H1 (cell line): ENCODE measurements around the gene COLEC12. TPM values are rescaled to one million over a fixed set of nuclear protein-coding genes. Genes with fewer than 3 reads are reported as not detected.

Source experiments
- CTCF ChIA-PET: fragments of 300-600 bp; sonication (Branson Sonifier 250); formaldehyde crosslinking; loops from one replicate; lab custom pipeline; 2021; ENCODE audit not compliant: partially characterized antibody; lab: Charles Lee
- POLR2A ChIA-PET: fragments of 300-600 bp; sonication (Branson Sonifier 250); formaldehyde crosslinking; loops from one replicate; lab custom pipeline; 2021; ENCODE audit warnings: inconsistent platforms; ENCODE audit not compliant: partially characterized antibody; lab: Charles Lee
- DNase-seq, 2 experiments: peaks; one replicate each; pipeline versions ENCODE4 v3.0.0 to v3.0.0-alpha.2; 2010 to 2022; ENCODE audit warnings: low spot score in 2 of 2, low read depth in 1 of 2, mixed read lengths in 1 of 2
- FAIRE-seq: peaks from 2 replicates; lab custom pipeline; 2011; peaks lifted over from hg19 to GRCh38; lab: Jason Lieb, UNC
- H2AFZ ChIP-seq: 2 replicates; pipeline ENCODE4 v1.8.1; 2012; ENCODE audit warnings: low read length, inconsistent platforms
- H2AK5ac ChIP-seq: 2 replicates; pipeline ENCODE4 v1.6.1; 2013; ENCODE audit warnings: low read depth, low read length
- H2BK120ac ChIP-seq: replicated peaks from 2 replicates; pipeline ENCODE3; 2013; ENCODE audit warnings: low read depth, low read length, inconsistent platforms
- H2BK12ac ChIP-seq: 2 replicates; pipeline ENCODE4 v1.6.1; 2013; ENCODE audit warnings: low read depth, low read length
- H2BK15ac ChIP-seq: 2 replicates; pipeline ENCODE4 v1.6.1; 2013; ENCODE audit warnings: low read length
- H2BK20ac ChIP-seq: 2 replicates; pipeline ENCODE4 v1.6.1; 2013; ENCODE audit warnings: low read length
- H2BK5ac ChIP-seq: 2 replicates; pipeline ENCODE4 v1.6.1; 2013; ENCODE audit warnings: low read depth, low read length
- H3K14ac ChIP-seq: 2 replicates; pipeline ENCODE4 v1.6.1; 2013; ENCODE audit warnings: inconsistent platforms; ENCODE audit not compliant: insufficient read length
- H3K18ac ChIP-seq: 2 replicates; pipeline ENCODE4 v1.6.1; 2013; ENCODE audit warnings: low read length; ENCODE audit errors: extremely low read depth
- H3K23ac ChIP-seq: 2 replicates; pipeline ENCODE4 v1.6.1; 2013; ENCODE audit warnings: inconsistent platforms; ENCODE audit not compliant: insufficient read length
- H3K23me2 ChIP-seq: 2 replicates; pipeline ENCODE4 v1.6.1; 2013; ENCODE audit warnings: low read depth, low read length
- H3K27ac ChIP-seq: 2 replicates; pipeline ENCODE4 v1.6.1; 2011; ENCODE audit warnings: low read depth, low read length, inconsistent platforms
- H3K27me3 ChIP-seq, 4 experiments: replicated peaks in 1 of 4; 1 replicate in 1 of 4; 2 replicates in 3 of 4; pipeline versions ENCODE4 v1.6.1 to v1.8.1; 2011 to 2013; ENCODE audit warnings: low read length in 3 of 4, mild to moderate bottlenecking in 3 of 4, inconsistent platforms in 2 of 4, mixed read lengths in 2 of 4, moderate library complexity in 1 of 4; ENCODE audit not compliant: control insufficient read depth in 3 of 4, insufficient read depth in 3 of 4; ENCODE audit errors: extremely low read depth in 1 of 4
- H3K36me3 ChIP-seq, 4 experiments: 2 replicates each; pipeline versions ENCODE4 v1.6.1 to v1.8.1; 2011 to 2013; ENCODE audit warnings: mild to moderate bottlenecking in 4 of 4, low read length in 3 of 4, moderate library complexity in 2 of 4, control low read depth in 1 of 4, inconsistent platforms in 1 of 4; ENCODE audit not compliant: insufficient read depth in 4 of 4, control insufficient read depth in 2 of 4
- H3K4ac ChIP-seq: replicated peaks from 2 replicates; pipeline ENCODE3; 2013; ENCODE audit warnings: low read length, low read depth, mixed read lengths, inconsistent platforms; ENCODE audit not compliant: insufficient read length
- H3K4me1 ChIP-seq, 4 experiments: replicated peaks in 1 of 4; 1 replicate in 1 of 4; 2 replicates in 3 of 4; pipeline versions ENCODE4 v1.6.1 to v1.8.1; 2011 to 2013; ENCODE audit warnings: low read length in 3 of 4, inconsistent platforms in 2 of 4, mixed read lengths in 1 of 4; ENCODE audit not compliant: insufficient read depth in 4 of 4, control insufficient read depth in 3 of 4
- H3K4me2 ChIP-seq, 2 experiments: 2 replicates each; pipeline versions ENCODE4 v1.6.1 to v1.8.1; 2011 to 2013; ENCODE audit warnings: low read depth in 2 of 2, low read length in 2 of 2, control low read depth in 1 of 2, inconsistent platforms in 1 of 2, mild to moderate bottlenecking in 1 of 2; ENCODE audit not compliant: insufficient read depth in 1 of 2
- H3K4me3 ChIP-seq, 4 experiments: fragments of 200-600, 300-600 bp in 1 of 4; sonication (generic), shearing (Covaris generic), sonication (Bioruptor Twin) in 1 of 4; 2 replicates each; pipeline versions ENCODE4 v1.5.1 to v1.8.1; 2011 to 2016; ENCODE audit warnings: low read length in 4 of 4, low read depth in 3 of 4, control low read depth in 2 of 4, inconsistent platforms in 2 of 4, mild to moderate bottlenecking in 2 of 4, mixed read lengths in 1 of 4, moderate library complexity in 1 of 4; ENCODE audit not compliant: insufficient read depth in 2 of 4; ENCODE audit errors: extremely low read depth in 1 of 4
- H3K56ac ChIP-seq: replicated peaks from 2 replicates; pipeline ENCODE3; 2013; ENCODE audit warnings: low read depth, mild to moderate bottlenecking, mixed read lengths, low read length, inconsistent platforms; ENCODE audit not compliant: insufficient read length
- H3K79me1 ChIP-seq: 2 replicates; pipeline ENCODE4 v1.6.1; 2013; ENCODE audit warnings: low read depth, low read length, control low read depth
- H3K79me2 ChIP-seq, 2 experiments: 2 replicates each; pipeline versions ENCODE4 v1.6.1 to v1.8.1; 2012 to 2013; ENCODE audit warnings: low read length in 2 of 2, mild to moderate bottlenecking in 2 of 2, inconsistent platforms in 1 of 2; ENCODE audit not compliant: insufficient read depth in 2 of 2, control insufficient read depth in 1 of 2
- H3K9ac ChIP-seq, 4 experiments: replicated peaks in 1 of 4; 1 replicate in 1 of 4; 2 replicates in 3 of 4; pipeline versions ENCODE4 v1.6.1 to v1.8.1; 2011 to 2013; ENCODE audit warnings: low read depth in 3 of 4, low read length in 3 of 4, control low read depth in 2 of 4, mild to moderate bottlenecking in 2 of 4, moderate library complexity in 2 of 4, inconsistent platforms in 1 of 4; ENCODE audit errors: extremely low read depth in 1 of 4
- H3K9me3 ChIP-seq, 2 experiments: 2 replicates each; pipeline versions ENCODE4 v1.6.1 to v1.8.1; 2012 to 2013; ENCODE audit warnings: mild to moderate bottlenecking in 2 of 2, moderate library complexity in 2 of 2, control low read depth in 1 of 2, inconsistent platforms in 1 of 2, low read depth in 1 of 2, low read length in 1 of 2, mixed read lengths in 1 of 2; ENCODE audit not compliant: insufficient read depth in 2 of 2
- H4K20me1 ChIP-seq, 2 experiments: replicated peaks in 1 of 2; 2 replicates each; pipeline versions ENCODE3 to v1.8.1; 2011 to 2013; ENCODE audit warnings: inconsistent platforms in 2 of 2, low read length in 2 of 2, mild to moderate bottlenecking in 1 of 2; ENCODE audit not compliant: insufficient read depth in 2 of 2, control insufficient read depth in 1 of 2
- H4K5ac ChIP-seq: 2 replicates; pipeline ENCODE4 v1.6.1; 2013; ENCODE audit warnings: low read length, low read depth, mixed read lengths, inconsistent platforms; ENCODE audit not compliant: insufficient read length
- H4K8ac ChIP-seq: 2 replicates; pipeline ENCODE4 v1.8.0; 2013; ENCODE audit warnings: mild to moderate bottlenecking, moderate library complexity, low read length, inconsistent platforms; ENCODE audit not compliant: insufficient read depth; ENCODE audit errors: extremely low read depth
- H4K91ac ChIP-seq: replicated peaks from 2 replicates; pipeline ENCODE3; 2013; ENCODE audit warnings: low read length, mixed read lengths, inconsistent platforms; ENCODE audit not compliant: insufficient read length
- BCL11A ChIP-seq, 2 experiments: IDR thresholded peaks; one replicate each; pipeline ENCODE4 v1.6.1; 2011; ENCODE audit warnings: low read depth in 2 of 2, low read length in 2 of 2, mild to moderate bottlenecking in 2 of 2
- EP300 ChIP-seq, 2 experiments: IDR thresholded peaks; 1 replicate in 1 of 2; 2 replicates in 1 of 2; pipeline ENCODE4 v1.6.1; 2011 to 2012; ENCODE audit warnings: low read depth in 2 of 2, low read length in 2 of 2, mild to moderate bottlenecking in 2 of 2, borderline replicate concordance in 1 of 2, inconsistent platforms in 1 of 2, moderate library complexity in 1 of 2
- GTF2F1 ChIP-seq: IDR thresholded peaks from 2 replicates; pipeline ENCODE4 v1.6.1; 2012; ENCODE audit warnings: low read depth, low read length, improper control_type of control experiment, borderline replicate concordance
- JUN ChIP-seq: IDR thresholded peaks from 2 replicates; pipeline ENCODE4 v1.6.1; 2011; ENCODE audit warnings: low read depth, mild to moderate bottlenecking, improper control_type of control experiment, low read length
- KDM1A ChIP-seq: fragments of 200-600, 300-600 bp; sonication (generic); IDR thresholded peaks from 2 replicates; pipeline ENCODE4 v1.7.1; 2016; ENCODE audit warnings: mild to moderate bottlenecking, low read length, borderline replicate concordance
- NANOG ChIP-seq: IDR thresholded peaks from 2 replicates; pipeline ENCODE4 v1.6.1; 2011; ENCODE audit warnings: low read length, low read depth, mild to moderate bottlenecking, inconsistent platforms; ENCODE audit not compliant: insufficient read depth, poor library complexity, severe bottlenecking
- RBBP5 ChIP-seq: IDR thresholded peaks from 2 replicates; pipeline ENCODE4 v1.7.1; 2012; ENCODE audit warnings: low read depth, mild to moderate bottlenecking, inconsistent platforms, low read length, moderate library complexity, borderline replicate concordance
- RXRA ChIP-seq: IDR thresholded peaks from 2 replicates; pipeline ENCODE4 v1.6.1; 2011; ENCODE audit warnings: low read depth, mild to moderate bottlenecking, low read length, moderate library complexity; ENCODE audit not compliant: insufficient read depth
- SIX5 ChIP-seq: IDR thresholded peaks from 2 replicates; pipeline ENCODE4 v1.6.1; 2011; ENCODE audit warnings: mild to moderate bottlenecking, low read depth, low read length
- TCF12 ChIP-seq: IDR thresholded peaks from 2 replicates; pipeline ENCODE4 v1.6.1; 2011; ENCODE audit warnings: low read depth, mild to moderate bottlenecking, low read length
- WGBS, 2 experiments: shearing (Covaris generic) in 1 of 2; methylation state at CpG; one replicate each; pipeline versions ENCODE4 v1.1.6 to v1.1.7; 2013 to 2015; ENCODE audit warnings: low lambda C conversion rate in 2 of 2, mixed read lengths in 2 of 2, inconsistent platforms in 1 of 2, low coverage in 1 of 2, missing lambda C conversion rate in 1 of 2; ENCODE audit not compliant: insufficient replicate concordance in 2 of 2, insufficient coverage in 1 of 2, insufficient read length in 1 of 2; ENCODE audit errors: extremely low coverage in 1 of 2, missing lambda C conversion rate in 1 of 2; 5-methylcytosine and 5-hydroxymethylcytosine counted together
- polyA plus RNA-seq, 7 experiments: library from polyadenylated mRNA; depleted of rRNA in 3 of 7; stranded (reverse) in 5 of 7; unstranded in 2 of 7; fragments of >200 nt in 5 of 7; fragments of 200-250 nt in 2 of 7; gene quantifications; 1 replicate in 5 of 7; 2 replicates in 1 of 7; 4 replicates in 1 of 7; pipeline versions ENCODE4 v1.2.1 to v1.2.3, GENCODE V29; 2011 to 2013; ENCODE audit warnings: missing spikeins in 2 of 7, mixed read lengths in 2 of 7
- total RNA-seq: library from RNA; stranded (reverse); fragmentation: NEBNext Ultra II Directional; extraction: Animal tissue kit (Norgen Biotek cat#: 25700); gene quantifications from 2 replicates; pipeline ENCODE4 v1.2.1, GENCODE V29; 2021

The COLEC12 gene
- total and polyA plus RNA-seq, 2 of the 8 experiments (the other 6 are each of a cell fraction or from before 2014, with no cell fraction given): 0.44 to 2.3 TPM

- DNase-seq (no peak), FAIRE-seq (no peak)
- Histone ChIP-seq H3K4me2 (no peak overlapping the region), H3K79me2 (no peaks in the 10 kb centered on the region), H2BK120ac (no peak overlapping the region), H3K27me3 (no peaks in the 10 kb centered on the region), H3K27ac (no peak overlapping the region), H3K4ac (no peak overlapping the region), H2BK12ac (no peak overlapping the region), H4K20me1 (no peaks in the 10 kb centered on the region), H4K5ac (no peak overlapping the region), H3K9ac (no peak overlapping the region), H3K36me3 (no peaks in the 10 kb centered on the region), H3K56ac (no peak overlapping the region), H3K23ac (no peak overlapping the region), H3K4me1 (peaks cover 0 to 3% (median under 1%) of the 10 kb centered on the region in 4 experiments; a peak in 1 of 7 replicates), H3K79me1 (no peaks in the 10 kb centered on the region), H2BK15ac (no peak overlapping the region), H3K18ac (no peak overlapping the region), H2AK5ac (no peak overlapping the region), H4K91ac (no peak overlapping the region), H2BK5ac (no peak overlapping the region), H3K9me3 (no peaks in the 10 kb centered on the region), H3K23me2 (no peaks in the 10 kb centered on the region), H4K8ac (no peak overlapping the region), H2BK20ac (no peak overlapping the region), H2AFZ (no peak overlapping the region), H3K4me3 (no peak overlapping the region), H3K14ac (no peak overlapping the region)
- ChIA-PET CTCF (interaction anchor here (1.0 kb wide), 1 partner anchor 8 kb away, joined by 4 read pairs; no protein-coding TSS in a partner anchor), POLR2A (no interaction called here)
- no peak for TF ChIP-seq SIX5
- no peak for TF ChIP-seq RBBP5
- TF ChIP-seq GTF2F1: no peak
- no peak for TF ChIP-seq EP300 (IDR thresholded peaks at IDR 0.05; ENCODE audit: borderline replicate concordance in 1 of 2, low read depth in 2 of 2, low read length in 2 of 2)
- no peak for TF ChIP-seq KDM1A
- TF ChIP-seq BCL11A (IDR thresholded peaks at IDR 0.05; ENCODE audit: low read depth in 2 of 2, low read length in 2 of 2): no peak
- no peak for TF ChIP-seq TCF12
- no peak for TF ChIP-seq JUN
- no peak for TF ChIP-seq RXRA
- no peak for TF ChIP-seq NANOG
- 91% methylated on average over 11 of the region's 13 CpGs; no CpG with 5 or more reads in 1 of the 2 experiments for WGBS, 2 experiments
Observed at GRCh38 chr18:390741-391478, 109.6 kb downstream of the COLEC12 start.
